Measurements from ENCODE around the gene ASAP2.

The ASAP2 gene

GRCh38 chr2:9211496-9211895 is 4.9 kb downstream of the ASAP2 start:
- no peak for TF ChIP-seq CTCF (IDR thresholded peaks at IDR 0.05; ENCODE audit: low read length)
- no peak for TF ChIP-seq EZH2 (IDR thresholded peaks at IDR 0.05; ENCODE audit: borderline replicate concordance, low read length)
- Histone ChIP-seq H3K27me3 (ENCODE audit: insufficient read depth, low read length) (no peaks in the 10 kb centered on the region; the same call in 1 of the 2 replicates), H3K9ac (ENCODE audit: low read length) (no peak overlapping the region), H3K9me3 (ENCODE audit: low read length) (no peaks in the 10 kb centered on the region), H2AFZ (ENCODE audit: low read length) (no peak overlapping the region), H3K4me1 (ENCODE audit: insufficient read depth, low read length, severe bottlenecking) (no peaks in the 10 kb centered on the region), H3K36me3 (ENCODE audit: insufficient read depth, low read length) (no peaks in the 10 kb centered on the region), H3K4me3 (ENCODE audit: low read depth, low read length, poor library complexity, severe bottlenecking) (no peak overlapping the region), H3K27ac (ENCODE audit: low read depth, low read length, poor library complexity, severe bottlenecking) (no peak overlapping the region), H3K4me2 (ENCODE audit: low read length) (no peak overlapping the region), H3K79me2 (ENCODE audit: insufficient read depth, low read length) (no peaks in the 10 kb centered on the region), H3F3A (ENCODE audit: insufficient read depth, low read length) (no peaks in the 10 kb centered on the region), H3K9me2 (ENCODE audit: low read depth, low read length) (no peaks in the 10 kb centered on the region), H4K20me1 (ENCODE audit: insufficient read depth, low read length) (no peaks in the 10 kb centered on the region)

GRCh38 chr2:9212010-9212635 is 5.5 kb downstream of the ASAP2 start:
- H3K9ac ChIP-seq (ENCODE audit: low read length), result no peak overlapping the region
- no peaks in the 10 kb centered on the region for H3F3A ChIP-seq (ENCODE audit: insufficient read depth, low read length)
- H3K36me3 ChIP-seq (ENCODE audit: insufficient read depth, low read length), result no peaks in the 10 kb centered on the region
- no peak overlapping the region for H3K4me3 ChIP-seq (ENCODE audit: low read depth, low read length, poor library complexity, severe bottlenecking)
- no peaks in the 10 kb centered on the region for H3K79me2 ChIP-seq (ENCODE audit: insufficient read depth, low read length)
- no peaks in the 10 kb centered on the region for H3K9me3 ChIP-seq (ENCODE audit: low read length)
- no peak overlapping the region for H3K27ac ChIP-seq (ENCODE audit: low read depth, low read length, poor library complexity, severe bottlenecking)
- no peaks in the 10 kb centered on the region for H3K9me2 ChIP-seq (ENCODE audit: low read depth, low read length)
- TF ChIP-seq EZH2 (IDR thresholded peaks at IDR 0.05; ENCODE audit: borderline replicate concordance, low read length) (no peak), CTCF (IDR thresholded peaks at IDR 0.05; ENCODE audit: low read length) (no peak)
- H4K20me1 ChIP-seq (ENCODE audit: insufficient read depth, low read length), result no peaks in the 10 kb centered on the region
- no peak overlapping the region for H2AFZ ChIP-seq (ENCODE audit: low read length)
- no peak overlapping the region for H3K4me2 ChIP-seq (ENCODE audit: low read length)
- H3K27me3 ChIP-seq (ENCODE audit: insufficient read depth, low read length), result no peaks in the 10 kb centered on the region; the same call in 1 of the 2 replicates
- H3K4me1 ChIP-seq (ENCODE audit: insufficient read depth, low read length, severe bottlenecking), result no peaks in the 10 kb centered on the region

GRCh38 chr2:9212661-9213411 is 6.2 kb downstream of the ASAP2 start:
- no peaks in the 10 kb centered on the region for H3K9me3 ChIP-seq (ENCODE audit: low read length)
- H3K79me2 ChIP-seq (ENCODE audit: insufficient read depth, low read length), result no peaks in the 10 kb centered on the region
- no peaks in the 10 kb centered on the region for H3K4me1 ChIP-seq (ENCODE audit: insufficient read depth, low read length, severe bottlenecking)
- H3K36me3 ChIP-seq (ENCODE audit: insufficient read depth, low read length), result no peaks in the 10 kb centered on the region
- H3F3A ChIP-seq (ENCODE audit: insufficient read depth, low read length), result no peaks in the 10 kb centered on the region
- H3K4me2 ChIP-seq (ENCODE audit: low read length), result no peak overlapping the region
- no peaks in the 10 kb centered on the region; the same call in 1 of the 2 replicates for H3K27me3 ChIP-seq (ENCODE audit: insufficient read depth, low read length)
- no peak overlapping the region for H2AFZ ChIP-seq (ENCODE audit: low read length)
- no peak overlapping the region for H3K4me3 ChIP-seq (ENCODE audit: low read depth, low read length, poor library complexity, severe bottlenecking)
- no peak overlapping the region for H3K27ac ChIP-seq (ENCODE audit: low read depth, low read length, poor library complexity, severe bottlenecking)
- TF ChIP-seq EZH2 (IDR thresholded peaks at IDR 0.05; ENCODE audit: borderline replicate concordance, low read length) (no peak), CTCF (IDR thresholded peaks at IDR 0.05; ENCODE audit: low read length) (no peak)
- H3K9ac ChIP-seq (ENCODE audit: low read length), result no peak overlapping the region
- no peaks in the 10 kb centered on the region for H4K20me1 ChIP-seq (ENCODE audit: insufficient read depth, low read length)
- no peaks in the 10 kb centered on the region for H3K9me2 ChIP-seq (ENCODE audit: low read depth, low read length)
